GM18520 (cell line): ENCODE data around the gene GRB7.
A peak's percentile ranks its signal among the peaks of the same experiment; 100 is the strongest.
"Not testable (repeated sequence)": the region's sequence is repeated elsewhere in the genome, so short reads cannot be mapped to it uniquely, and the experiment has no call there.

Experiments used
- ATAC-seq: cut with Tn5 transposase; IDR thresholded peaks from one replicate; pipeline ENCODE4 v1.9.1; 2021; ENCODE audit not compliant: unreplicated experiment

The GRB7 gene

DNA sequence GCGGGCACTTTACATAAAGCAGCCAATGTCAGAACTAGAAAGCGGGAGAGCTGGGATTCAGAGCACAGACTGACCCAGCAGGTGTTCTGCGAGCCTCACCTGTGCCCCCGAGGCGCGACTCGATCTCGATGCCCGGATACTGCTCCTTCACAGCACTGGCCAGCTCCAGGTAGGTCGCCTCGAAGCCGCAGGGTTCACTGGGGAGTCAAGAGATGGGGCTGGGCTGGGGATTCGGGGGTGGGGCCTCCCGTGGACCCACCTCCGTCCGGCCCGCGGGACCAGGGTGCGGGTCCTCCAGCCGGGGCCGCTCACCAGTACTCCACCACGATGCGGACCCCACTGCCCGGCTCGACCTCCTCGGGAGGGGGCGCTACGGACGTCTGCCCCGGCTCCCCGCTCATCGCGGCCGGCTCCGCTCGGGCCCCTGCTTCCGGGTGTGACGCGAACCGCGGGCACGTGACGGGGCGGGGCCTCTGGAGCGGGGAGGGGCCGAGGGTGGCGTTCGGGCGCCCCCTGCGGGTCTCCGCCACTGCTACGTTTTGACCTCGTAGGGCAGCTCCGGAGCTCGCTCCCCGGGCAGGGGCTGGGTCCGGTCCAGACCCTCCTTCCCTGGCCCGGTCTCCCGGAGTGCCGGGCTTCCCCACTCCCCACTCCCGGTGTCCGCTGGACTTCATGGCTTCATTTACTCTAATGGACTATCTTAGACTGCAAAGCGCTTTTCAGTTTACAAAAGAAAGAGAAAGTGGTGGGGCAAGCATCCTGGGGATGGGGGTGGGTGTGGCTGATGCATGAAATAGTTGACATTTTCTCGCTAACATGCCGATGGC lies 7.4 kb upstream of the GRB7 start, which contains the start of gene MIEN1:
Gene MIEN1 (minus strand): TSS at position 438 of the 827 bp plus-strand sequence. CDS start 37 bp downstream, at position 401.
- ATAC-seq: peak; percentile 74

DNA sequence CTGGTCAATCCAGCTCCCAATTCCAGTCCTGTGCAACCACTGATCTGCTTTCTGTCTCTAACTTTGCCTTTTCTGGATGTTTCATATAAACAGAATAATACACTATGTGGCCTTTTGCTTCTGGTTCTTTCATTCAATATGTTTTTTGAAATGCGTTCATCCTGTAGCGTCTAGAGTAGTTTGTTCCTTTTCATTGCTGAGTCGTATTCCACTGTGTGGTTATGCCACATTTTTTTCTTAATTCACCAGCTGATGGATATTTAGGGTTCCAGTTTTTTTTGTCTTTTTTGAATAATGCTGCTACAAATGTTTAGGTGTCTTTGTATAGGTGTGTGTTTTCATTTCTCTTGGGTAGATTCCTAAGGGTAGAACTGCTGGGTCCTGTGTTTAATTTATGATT lies 5.2 kb upstream of the GRB7 start:
- ATAC-seq: no peak

DNA sequence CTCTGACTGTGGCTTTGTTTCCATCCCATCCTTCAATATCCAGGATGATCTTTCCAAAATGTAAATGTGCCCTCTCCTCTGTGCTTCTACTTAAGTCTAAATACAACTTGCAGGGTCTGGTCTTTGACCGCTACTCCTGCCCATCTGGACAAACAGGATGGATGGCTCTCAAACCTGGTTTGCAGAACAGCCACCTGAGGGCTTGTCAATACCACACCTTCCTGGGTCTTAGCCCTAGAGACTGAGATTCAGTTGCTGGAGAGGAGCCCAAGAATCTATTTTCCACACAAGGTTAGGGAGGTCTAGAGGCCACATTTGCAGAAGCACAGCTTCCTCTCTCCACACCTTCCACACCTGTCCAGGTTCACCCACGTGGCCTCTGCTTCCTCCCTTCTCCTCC lies 1.9 kb upstream of the GRB7 start:
- no peak for ATAC-seq

DNA sequence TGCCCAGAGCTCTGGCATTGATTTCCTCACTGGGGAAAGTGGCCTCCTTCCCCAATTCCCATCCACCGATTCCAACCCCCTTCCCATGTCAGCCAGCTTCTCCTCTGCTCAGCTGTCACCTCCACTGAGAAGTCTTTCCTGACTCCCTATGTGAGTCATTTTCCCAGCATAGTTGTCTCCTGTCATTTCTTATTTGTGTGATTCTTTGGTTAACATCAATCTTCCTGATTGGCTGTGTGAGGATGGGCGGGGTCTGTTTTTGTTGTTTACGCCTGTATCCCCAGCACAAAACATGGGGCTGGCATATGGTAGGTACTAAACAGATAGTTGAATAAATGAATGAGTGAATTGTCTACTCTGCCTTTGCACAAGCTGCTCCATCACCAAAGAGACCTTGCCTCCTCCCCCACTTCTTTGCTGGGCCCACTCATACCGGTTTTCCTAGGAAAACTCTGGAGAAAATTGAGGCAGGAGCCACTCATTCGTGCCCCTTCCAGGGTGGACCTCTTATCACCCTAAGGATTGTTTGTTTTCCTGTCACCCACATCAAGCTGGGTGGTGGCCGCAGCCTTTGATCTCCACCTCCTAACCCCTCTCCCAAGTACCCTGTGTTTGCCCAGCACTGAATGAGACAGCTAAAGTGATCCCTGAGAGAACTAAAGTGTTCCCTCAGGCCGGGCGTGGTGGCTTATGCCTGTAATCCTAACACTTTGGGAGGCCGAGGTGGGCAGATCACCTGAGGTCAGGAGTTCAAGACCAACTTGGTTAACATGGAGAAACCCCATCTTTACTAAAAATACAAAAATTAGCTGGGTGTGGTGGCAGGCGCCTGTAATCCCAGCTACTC lies 1.2 kb upstream of the GRB7 start:
- ATAC-seq: no peak

DNA sequence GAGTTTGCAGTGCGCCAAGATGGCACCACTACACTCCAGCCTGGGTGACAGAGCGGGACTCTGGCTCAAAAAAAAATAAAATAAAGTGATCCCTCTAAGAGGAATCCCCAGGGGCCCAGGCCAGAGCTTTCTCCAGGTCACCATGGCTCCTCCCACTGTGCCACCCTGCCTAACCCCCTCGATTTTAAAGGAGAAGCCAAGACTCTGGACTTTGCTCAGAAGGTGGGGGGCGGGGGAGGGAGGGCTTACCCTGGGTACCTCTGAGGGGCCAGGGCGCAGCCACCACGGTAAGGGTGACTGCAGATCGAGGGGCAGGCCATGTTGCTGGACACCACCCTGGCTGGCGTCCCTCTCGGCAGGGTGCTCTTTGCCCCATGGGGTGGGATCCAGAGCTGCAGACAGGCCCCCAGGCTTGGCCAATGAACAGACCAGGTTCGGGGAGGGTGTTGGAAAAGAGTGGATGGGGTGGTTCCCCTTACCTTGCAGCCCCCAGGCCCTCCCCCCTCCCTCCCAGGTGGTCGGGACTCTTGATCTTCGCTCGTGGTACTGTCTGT lies 455 bp upstream of the GRB7 start:
- no peak for ATAC-seq

DNA sequence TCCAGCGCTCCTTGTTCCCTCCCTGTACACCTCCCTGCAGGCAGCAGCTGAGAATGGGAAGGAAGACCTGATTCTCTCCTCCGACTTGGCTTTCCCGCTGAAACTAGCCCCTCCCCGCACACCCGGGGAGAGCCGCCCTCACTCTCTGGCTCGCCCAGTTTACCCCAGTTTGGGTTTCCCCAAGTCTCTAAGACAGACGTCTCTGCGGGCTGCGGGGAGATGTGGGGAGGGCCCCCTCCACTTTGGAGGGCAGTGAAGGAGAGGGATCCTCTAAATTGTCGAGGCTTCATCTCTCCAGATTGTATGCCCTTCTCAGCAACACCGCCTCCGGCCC lies 797 bp downstream of the GRB7 start:
- no peak for ATAC-seq

DNA sequence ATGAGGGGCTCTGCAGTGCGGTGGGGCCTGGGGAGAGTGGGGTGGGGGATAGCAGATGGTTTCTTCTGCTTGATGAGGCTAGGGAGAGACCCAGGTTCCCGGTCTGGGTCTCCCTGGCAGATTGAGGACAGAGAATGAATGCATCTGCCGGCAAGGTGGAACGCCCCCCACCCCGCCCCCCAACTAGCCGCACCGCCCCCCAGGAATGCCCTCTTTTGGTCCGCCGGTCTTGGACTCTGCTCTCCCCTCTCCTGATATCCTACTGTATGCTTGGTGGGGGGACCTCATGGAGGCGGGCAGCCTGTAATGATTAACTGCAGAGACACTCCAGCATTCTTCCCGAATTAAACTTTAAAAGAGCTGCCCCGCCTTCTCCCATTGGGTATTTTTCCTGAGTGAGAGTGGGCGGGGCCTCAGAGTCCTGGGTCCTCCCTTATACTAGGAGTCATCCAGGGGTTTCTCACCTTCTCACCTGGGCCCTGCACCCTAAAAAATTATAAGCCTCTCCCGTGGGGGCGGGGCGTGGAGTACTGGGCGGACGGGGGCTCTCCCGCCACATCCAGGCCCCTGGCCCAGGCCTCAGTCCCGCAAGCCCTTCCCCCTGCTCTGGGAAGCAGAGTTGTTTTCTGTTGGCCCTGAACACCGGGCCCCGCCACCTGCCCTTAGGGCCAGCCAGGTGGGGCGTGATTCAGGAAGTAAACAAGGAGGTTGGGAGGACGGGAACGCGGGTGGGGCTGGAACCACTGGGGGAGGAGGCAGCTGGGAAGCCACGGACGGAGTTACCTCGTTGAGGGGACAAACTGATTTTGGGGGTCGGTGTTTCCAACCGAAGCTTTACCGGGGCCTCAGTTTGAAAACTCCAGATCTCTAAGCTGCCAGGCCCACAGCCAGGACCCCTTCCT lies 1.5 kb downstream of the GRB7 start:
- ATAC-seq: no peak

DNA sequence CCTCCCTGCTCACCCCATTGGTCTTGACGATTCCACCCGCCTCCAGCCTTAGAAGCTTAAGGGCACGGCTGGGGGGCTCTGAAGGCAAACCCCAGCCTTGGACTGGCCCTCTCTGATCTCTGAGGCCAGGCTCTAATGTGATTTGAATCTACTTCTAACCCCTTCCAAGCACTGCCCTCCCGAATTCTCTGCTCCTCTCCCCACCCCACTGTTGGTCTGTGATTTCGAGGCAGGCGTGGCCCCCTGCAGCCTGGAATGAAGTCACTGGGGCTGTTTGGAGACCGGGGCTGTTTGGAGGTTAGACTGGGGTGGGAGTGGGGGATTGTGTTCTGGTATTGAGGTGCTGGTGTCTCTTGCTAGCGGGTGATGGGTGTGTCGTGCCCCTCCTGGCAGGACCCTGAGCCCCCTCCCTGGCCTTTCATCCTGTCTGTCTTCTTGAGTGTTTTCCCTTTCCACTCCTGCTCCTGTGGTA lies 2.2 kb downstream of the GRB7 start:
- no peak for ATAC-seq

DNA sequence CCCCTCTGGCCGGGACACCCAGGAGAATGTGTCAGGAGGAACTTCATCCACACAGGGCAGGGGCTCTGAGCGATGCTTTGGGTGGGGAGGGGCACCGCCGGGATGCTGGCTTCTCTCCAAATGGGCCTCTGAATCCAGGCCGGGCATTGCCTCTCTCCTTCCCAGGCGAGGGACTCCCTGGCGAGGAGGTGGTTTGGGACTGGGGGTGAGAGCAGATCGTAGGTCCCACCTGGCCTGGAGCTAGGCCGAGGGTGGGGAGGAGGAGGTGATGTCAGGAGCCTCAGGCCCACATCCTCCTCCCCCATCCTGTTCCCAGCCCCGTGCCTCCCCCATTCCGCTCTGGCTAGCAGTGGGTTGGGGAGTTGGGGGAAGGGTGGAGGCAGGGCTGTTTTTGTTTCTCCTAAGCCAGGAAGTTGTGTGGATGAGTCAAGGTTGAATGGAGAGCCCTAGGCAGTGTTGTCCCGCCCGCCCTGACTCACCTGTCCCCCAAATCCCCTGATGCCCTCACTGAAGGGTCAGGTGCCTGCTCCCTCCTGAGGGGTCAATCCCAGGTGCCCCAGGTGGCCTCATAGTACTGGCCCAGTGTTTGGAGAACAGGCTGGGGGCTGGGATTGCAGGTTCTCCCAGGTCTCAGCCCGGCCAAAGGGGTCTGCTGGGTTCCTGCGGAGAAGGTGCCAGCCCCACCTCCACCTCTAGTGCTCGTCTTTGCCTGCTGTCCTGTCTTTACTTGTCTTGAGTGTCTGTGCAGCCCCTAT lies 2.8 kb downstream of the GRB7 start:
- ATAC-seq: no peak

DNA sequence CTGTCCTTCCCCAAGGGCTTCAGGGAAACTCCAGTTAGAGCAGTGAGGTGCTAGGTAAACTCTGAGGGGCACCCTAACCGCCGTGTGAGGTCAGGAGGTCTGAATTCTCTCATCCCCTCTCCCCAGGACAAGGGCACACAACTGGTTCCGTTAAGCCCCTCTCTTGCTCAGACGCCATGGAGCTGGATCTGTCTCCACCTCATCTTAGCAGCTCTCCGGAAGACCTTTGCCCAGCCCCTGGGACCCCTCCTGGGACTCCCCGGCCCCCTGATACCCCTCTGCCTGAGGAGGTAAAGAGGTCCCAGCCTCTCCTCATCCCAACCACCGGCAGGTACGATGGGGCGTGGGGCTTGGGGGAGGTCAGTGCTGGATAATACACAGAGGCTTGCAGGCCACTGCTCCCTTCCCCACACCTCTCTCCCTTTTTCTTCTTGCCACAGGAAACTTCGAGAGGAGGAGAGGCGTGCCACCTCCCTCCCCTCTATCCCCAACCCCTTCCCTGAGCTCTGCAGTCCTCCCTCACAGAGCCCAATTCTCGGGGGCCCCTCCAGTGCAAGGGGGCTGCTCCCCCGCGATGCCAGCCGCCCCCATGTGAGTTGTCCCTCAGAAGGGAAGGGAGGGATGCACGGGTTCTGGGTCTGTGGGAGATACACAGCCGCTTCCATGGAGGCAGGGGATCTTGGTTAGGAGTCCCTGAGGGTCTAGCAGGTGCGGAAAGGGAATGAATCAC lies 4.6 kb downstream of the GRB7 start:
- ATAC-seq: no peak

DNA sequence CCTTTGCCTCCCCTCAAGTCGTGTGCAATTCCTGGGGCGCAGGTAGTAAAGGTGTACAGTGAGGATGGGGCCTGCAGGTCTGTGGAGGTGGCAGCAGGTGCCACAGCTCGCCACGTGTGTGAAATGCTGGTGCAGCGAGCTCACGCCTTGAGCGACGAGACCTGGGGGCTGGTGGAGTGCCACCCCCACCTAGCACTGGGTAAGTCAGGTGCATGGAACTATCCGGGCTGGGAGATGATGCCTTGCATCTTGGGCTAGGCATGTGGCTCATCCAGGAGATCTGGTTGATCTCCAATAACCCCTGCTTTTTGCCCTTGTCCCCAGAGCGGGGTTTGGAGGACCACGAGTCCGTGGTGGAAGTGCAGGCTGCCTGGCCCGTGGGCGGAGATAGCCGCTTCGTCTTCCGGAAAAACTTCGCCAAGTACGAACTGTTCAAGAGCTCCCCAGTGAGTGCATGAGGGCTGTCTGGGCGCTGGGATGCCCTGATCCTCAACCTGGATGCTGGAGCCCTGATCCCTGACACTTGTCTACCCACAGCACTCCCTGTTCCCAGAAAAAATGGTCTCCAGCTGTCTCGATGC lies 5.2 kb downstream of the GRB7 start:
- no peak for ATAC-seq

DNA sequence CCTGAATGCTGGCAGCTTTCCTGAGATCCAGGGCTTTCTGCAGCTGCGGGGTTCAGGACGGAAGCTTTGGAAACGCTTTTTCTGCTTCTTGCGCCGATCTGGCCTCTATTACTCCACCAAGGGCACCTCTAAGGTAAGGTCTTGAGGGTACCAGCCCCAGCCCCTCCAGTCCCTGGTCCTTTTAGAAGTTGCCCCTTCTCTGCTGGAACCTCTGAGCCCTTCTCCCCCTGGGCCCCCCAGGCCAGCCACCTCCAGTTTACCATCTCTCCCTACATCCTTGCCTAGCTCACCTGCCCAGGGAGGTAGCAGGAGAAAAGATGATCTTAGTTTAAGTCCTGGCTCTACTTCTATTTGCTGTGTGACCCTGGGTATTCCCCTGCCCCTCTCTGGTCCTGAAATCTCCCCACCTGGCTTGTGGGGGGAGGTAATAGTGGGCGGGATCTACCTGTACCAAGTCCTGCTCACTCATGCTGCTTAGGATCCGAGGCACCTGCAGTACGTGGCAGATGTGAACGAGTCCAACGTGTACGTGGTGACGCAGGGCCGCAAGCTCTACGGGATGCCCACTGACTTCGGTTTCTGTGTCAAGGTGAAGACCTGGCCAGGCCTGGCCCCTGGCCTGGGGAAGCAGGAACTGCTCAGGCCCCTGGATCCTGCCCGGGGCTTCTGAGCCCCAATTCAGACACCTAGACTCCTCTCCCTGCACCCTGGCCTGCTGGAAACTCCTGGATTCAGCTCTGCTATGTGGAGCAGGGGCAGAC lies 6.5 kb downstream of the GRB7 start:
- no peak for ATAC-seq

DNA sequence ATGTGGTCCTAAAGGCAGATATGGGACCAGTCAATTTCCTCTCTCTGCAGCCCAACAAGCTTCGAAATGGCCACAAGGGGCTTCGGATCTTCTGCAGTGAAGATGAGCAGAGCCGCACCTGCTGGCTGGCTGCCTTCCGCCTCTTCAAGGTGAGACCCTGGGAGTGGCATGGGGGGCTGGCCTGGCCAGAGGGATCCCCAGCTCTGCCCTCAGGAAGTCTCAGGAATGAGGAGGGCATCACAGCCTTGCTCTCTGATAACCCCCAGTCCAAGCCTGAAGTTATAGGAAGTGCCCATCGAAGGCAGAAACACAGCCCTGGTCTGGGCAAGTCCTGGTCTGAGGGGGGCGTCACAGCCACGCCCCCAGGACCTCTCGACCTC lies 7.1 kb downstream of the GRB7 start:
- no peak for ATAC-seq

DNA sequence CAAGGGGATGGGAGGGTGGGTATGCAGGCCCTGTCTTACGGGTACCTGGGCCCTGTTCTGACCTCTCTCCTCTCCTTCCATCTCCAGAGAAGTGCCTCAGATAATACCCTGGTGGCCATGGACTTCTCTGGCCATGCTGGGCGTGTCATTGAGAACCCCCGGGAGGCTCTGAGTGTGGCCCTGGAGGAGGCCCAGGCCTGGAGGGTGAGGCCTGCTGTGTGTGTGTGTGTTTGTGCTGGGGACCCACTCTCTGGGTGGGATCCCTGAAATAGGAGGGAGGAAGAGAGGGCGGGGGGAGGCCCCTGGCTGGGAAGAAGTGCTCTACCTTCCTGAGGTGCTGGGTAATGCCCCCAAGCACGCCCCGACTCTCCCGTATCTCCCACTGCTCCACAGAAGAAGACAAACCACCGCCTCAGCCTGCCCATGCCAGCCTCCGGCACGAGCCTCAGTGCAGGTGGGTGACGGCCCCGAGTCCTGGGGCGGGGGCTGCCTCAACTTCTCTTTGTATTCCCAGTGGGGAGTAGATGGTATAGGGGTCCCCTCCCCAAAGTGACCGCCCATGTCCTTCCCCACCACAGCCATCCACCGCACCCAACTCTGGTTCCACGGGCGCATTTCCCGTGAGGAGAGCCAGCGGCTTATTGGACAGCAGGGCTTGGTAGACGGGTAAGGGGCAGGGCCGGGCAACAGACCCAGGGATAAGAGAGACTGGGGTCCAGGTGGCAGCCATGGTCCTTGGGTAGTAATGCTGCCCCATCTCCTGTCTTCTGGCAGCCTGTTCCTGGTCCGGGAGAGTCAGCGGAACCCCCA lies 7.8 kb downstream of the GRB7 start:
- ATAC-seq: no peak

DNA sequence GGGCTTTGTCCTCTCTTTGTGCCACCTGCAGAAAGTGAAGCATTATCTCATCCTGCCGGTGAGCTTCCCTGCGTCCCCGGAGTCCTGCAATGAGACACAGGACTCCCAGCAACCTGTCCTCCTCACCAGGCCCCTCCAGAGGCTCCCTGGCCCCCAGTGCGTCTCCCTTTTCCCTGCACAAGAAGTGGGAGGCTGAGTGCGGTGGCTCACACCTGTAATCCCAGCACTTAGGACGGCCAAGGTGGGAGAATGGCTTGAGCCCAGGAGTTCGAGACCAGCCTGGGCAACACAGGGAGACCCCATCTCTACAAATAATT lies 8.4 kb downstream of the GRB7 start:
- no peak for ATAC-seq

DNA sequence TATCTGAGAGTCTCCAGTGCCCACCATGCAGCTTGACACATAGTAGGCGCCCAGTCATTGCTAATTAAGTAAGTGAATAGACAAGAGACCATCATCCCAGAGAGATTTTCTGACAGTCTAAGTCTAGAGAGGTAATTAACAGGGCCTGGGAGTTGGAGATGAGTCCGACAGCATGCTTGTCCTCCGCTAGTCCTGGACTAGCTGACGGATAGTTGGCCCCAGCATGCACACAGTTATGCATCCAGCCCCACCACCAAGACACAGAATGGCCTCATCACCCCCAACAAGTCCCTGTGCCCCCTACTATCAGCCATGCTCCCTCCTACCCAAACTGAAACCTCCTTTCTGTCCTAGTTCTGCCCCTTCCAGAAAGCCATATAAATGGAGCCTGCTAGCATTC lies 10.0 kb downstream of the GRB7 start:
- no peak for ATAC-seq

DNA sequence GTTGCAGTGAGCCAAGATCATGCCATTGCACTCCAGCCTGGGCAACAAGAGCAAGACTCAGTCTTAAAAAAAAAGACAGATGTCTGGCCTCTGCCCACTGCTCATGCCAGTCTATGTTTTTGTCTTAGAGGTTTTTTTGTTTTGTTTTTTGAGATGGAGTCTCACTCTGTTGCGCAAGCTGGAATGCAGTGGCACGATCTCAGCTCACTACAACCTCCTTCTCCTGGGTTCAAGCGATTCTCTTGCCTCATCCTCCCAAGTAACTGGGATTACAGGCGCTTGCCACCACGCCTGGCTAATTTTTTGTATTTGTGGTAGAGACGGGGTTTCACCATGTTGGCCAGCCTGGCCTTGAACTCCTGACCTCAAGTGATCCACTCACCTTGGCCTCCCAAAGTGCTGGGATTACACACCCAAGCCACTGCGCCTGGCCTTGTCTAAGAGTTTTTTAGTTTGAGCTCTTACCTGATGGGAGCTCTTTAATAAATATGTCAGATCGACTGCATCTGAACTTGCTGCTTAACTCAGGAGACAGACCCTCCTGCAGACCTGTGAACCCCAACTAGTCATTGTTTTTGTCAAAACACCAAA lies 10.8 kb downstream of the GRB7 start:
- ATAC-seq: not testable (repeated sequence)
